OCI-LY7 (cell line): ENCODE results near the gene RPL35. TPM values are rescaled to one million over a fixed set of nuclear protein-coding genes. Genes with fewer than 3 reads are reported as not detected.
A peak's percentile ranks its signal among the peaks of the same experiment; 100 is the strongest.

Experiments used
- BruUV-seq: library from RNA; stranded (reverse); fragments of 400-500 nt; replicated peaks from 2 replicates; lab custom pipeline; 2021; lab: Mats Ljungman, UMichigan
- CTCF ChIA-PET: fragments of 300-600 bp; sonication (Branson Sonifier 250); formaldehyde crosslinking; loops from one replicate; lab custom pipeline; 2022; ENCODE audit warnings: antibody characterized with exemption; ENCODE audit not compliant: unreplicated experiment; lab: Charles Lee
- POLR2A ChIA-PET: fragments of 300-600 bp; sonication (Branson Sonifier 250); formaldehyde crosslinking; loops from one replicate; lab custom pipeline; 2022; ENCODE audit warnings: antibody characterized with exemption; lab: Charles Lee
- DNase-seq: peaks from one replicate; pipeline ENCODE4 v3.0.0-alpha.2; 2015; ENCODE audit warnings: low spot score
- H2AFZ ChIP-seq: fragments of 200-600 bp; sonication (generic), shearing (Covaris generic); 2 replicates; pipeline ENCODE4 v1.6.1; 2014; ENCODE audit warnings: mild to moderate bottlenecking, antibody characterized with exemption, low read length, moderate library complexity
- H3K27ac ChIP-seq: fragments of 200-600 bp; sonication (generic); 2 replicates; pipeline ENCODE4 v1.5.1; 2014; ENCODE audit warnings: mixed run types, low read depth, mild to moderate bottlenecking, moderate library complexity, low read length, inconsistent platforms; ENCODE audit not compliant: poor library complexity, severe bottlenecking
- H3K36me3 ChIP-seq: fragments of 200-600 bp; sonication (generic); 2 replicates; pipeline ENCODE4 v1.6.1; 2014; ENCODE audit warnings: mild to moderate bottlenecking, antibody characterized with exemption, low read length, moderate library complexity, mixed read lengths; ENCODE audit not compliant: insufficient read depth
- H3K4me1 ChIP-seq: fragments of 200-600 bp; sonication (generic); 2 replicates; pipeline ENCODE4 v1.5.1; 2014; ENCODE audit warnings: mild to moderate bottlenecking, low read length; ENCODE audit not compliant: insufficient read depth, poor library complexity, severe bottlenecking
- H3K4me2 ChIP-seq: fragments of 200-600 bp; sonication (generic); 2 replicates; pipeline ENCODE4 v1.6.1; 2014; ENCODE audit warnings: mild to moderate bottlenecking, low read length
- H3K4me3 ChIP-seq: fragments of 200-600 bp; sonication (generic); 2 replicates; pipeline ENCODE4 v1.5.1; 2014; ENCODE audit warnings: mild to moderate bottlenecking, low read depth, low read length; ENCODE audit not compliant: poor library complexity, severe bottlenecking
- H3K79me2 ChIP-seq: fragments of 200-600 bp; sonication (generic); 2 replicates; pipeline ENCODE4 v1.6.1; 2016; ENCODE audit warnings: low read depth, mild to moderate bottlenecking, low read length, moderate library complexity, mixed read lengths; ENCODE audit not compliant: insufficient read depth
- H3K9me2 ChIP-seq: fragments of 200-600 bp; sonication (generic); 2 replicates; pipeline ENCODE4 v1.6.1; 2016; ENCODE audit warnings: mild to moderate bottlenecking, low read length, mixed read lengths; ENCODE audit not compliant: insufficient read depth
- H3K9me3 ChIP-seq: fragments of 200-600 bp; sonication (generic); 2 replicates; pipeline ENCODE4 v1.6.1; 2014; ENCODE audit warnings: mild to moderate bottlenecking, mixed run types, low read length, mixed read lengths
- H4K20me1 ChIP-seq: fragments of 200-600 bp; sonication (generic); 2 replicates; pipeline ENCODE4 v1.6.1; 2014; ENCODE audit warnings: mild to moderate bottlenecking, antibody characterized with exemption, low read length, moderate library complexity, mixed read lengths; ENCODE audit not compliant: insufficient read depth
- EZH2phosphoT487 ChIP-seq: fragments of 200-600 bp; sonication (generic); IDR thresholded peaks from 2 replicates; pipeline ENCODE4 v1.6.1; 2018; ENCODE audit warnings: low read depth, borderline replicate concordance, mild to moderate bottlenecking, mixed run types, antibody characterized with exemption, low read length, moderate library complexity, mixed read lengths
- intact Hi-C: fragments of 100-400 bp; cut with micrococcal nuclease; formaldehyde crosslinking; loops from one replicate; pipeline ENCODE4 v1.10.0; 2022; ENCODE audit not compliant: unreplicated experiment
- total RNA-seq, 2 experiments: library from RNA; depleted of rRNA in 1 of 2; stranded (reverse); fragments of >200 nt in 1 of 2; shearing (Covaris generic) in 1 of 2; gene quantifications; 2 replicates each; pipeline ENCODE4 v1.2.3, GENCODE V29; 2014 to 2022
- TF ChIP-seq, protein P1 (sequence below): fragments of 200-600 bp; sonication (generic); conservative IDR thresholded peaks from 2 replicates; pipeline ENCODE4 v1.5.1; 2014; ENCODE audit warnings: mild to moderate bottlenecking, antibody characterized with exemption, low read length, moderate library complexity, mixed read lengths

Gene RPL35
- total RNA-seq, 2 experiments from 2014 or later = 1,713 to 6,190 TPM

DNA sequence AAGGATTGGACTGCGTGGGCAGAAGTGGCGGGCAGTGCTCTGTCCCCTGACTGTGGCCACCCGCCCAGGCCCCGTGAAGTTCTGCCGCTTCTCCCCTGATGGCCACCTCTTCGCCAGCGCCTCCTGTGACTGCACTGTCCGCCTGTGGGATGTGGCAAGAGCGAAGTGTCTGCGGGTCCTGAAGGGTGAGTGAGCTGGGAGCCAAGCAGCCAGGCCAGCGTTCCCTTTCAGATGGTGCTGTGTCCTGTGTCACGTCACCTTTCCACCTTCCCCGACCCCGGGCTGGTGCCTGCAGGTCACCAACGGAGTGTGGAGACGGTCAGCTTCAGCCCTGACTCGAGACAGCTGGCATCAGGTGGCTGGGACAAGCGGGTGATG, 6.2 kb downstream of the RPL35 start:
- H3K9me2 ChIP-seq = no peaks in the 10 kb centered on the region
- no peak overlapping the region for H2AFZ ChIP-seq
- H3K4me1 ChIP-seq = peaks cover 31% of the 10 kb centered on the region
- DNase-seq = no peak
- POLR2A ChIA-PET = no interaction called here
- no peak overlapping the region for H3K4me3 ChIP-seq
- CTCF ChIA-PET = no interaction called here
- intact Hi-C loops = loop anchor here (10.0 kb wide), 1 partner anchor 519 kb away; no protein-coding TSS in a partner anchor
- no peak overlapping the region for H3K4me2 ChIP-seq
- H3K79me2 ChIP-seq = peaks cover 19% of the 10 kb centered on the region
- BruUV-seq = no TSS peak
- no peaks in the 10 kb centered on the region for H3K9me3 ChIP-seq
- H3K36me3 ChIP-seq = peaks cover 46% of the 10 kb centered on the region
- TF ChIP-seq EZH2phosphoT487 = no peak
- TF ChIP-seq, protein P1, sequence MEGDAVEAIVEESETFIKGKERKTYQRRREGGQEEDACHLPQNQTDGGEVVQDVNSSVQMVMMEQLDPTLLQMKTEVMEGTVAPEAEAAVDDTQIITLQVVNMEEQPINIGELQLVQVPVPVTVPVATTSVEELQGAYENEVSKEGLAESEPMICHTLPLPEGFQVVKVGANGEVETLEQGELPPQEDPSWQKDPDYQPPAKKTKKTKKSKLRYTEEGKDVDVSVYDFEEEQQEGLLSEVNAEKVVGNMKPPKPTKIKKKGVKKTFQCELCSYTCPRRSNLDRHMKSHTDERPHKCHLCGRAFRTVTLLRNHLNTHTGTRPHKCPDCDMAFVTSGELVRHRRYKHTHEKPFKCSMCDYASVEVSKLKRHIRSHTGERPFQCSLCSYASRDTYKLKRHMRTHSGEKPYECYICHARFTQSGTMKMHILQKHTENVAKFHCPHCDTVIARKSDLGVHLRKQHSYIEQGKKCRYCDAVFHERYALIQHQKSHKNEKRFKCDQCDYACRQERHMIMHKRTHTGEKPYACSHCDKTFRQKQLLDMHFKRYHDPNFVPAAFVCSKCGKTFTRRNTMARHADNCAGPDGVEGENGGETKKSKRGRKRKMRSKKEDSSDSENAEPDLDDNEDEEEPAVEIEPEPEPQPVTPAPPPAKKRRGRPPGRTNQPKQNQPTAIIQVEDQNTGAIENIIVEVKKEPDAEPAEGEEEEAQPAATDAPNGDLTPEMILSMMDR = no peak
- H4K20me1 ChIP-seq = peaks cover 18% of the 10 kb centered on the region
- no peak overlapping the region for H3K27ac ChIP-seq

DNA sequence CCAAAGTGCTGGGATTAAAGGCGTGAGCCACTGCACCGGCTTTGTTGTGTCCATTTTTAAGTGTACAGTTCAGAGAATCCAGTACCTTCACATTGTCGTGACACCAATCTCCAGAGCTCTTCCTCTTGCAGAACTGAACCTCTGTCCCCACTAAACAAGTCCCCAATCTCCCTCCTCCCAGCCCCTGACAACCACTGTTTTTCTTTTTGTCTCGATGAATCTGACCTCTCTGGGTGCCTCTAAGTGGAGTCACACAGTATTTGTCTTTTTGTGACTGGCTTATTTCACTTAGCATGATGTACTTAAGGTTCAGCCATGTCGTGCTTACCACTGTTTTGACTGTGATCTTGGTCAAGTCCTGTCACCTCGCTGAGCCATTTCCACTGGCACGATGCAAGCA, 6.9 kb downstream of the RPL35 start:
- peaks cover 12% of the 10 kb centered on the region for H3K79me2 ChIP-seq
- no TSS peak for BruUV-seq
- no peaks in the 10 kb centered on the region for H3K9me2 ChIP-seq
- H3K4me3 ChIP-seq = no peak overlapping the region
- no peak for TF ChIP-seq EZH2phosphoT487
- TF ChIP-seq, protein P1 = no peak
- peaks cover 38% of the 10 kb centered on the region for H3K36me3 ChIP-seq
- H3K4me2 ChIP-seq = no peak overlapping the region
- CTCF ChIA-PET = no interaction called here
- H2AFZ ChIP-seq = no peak overlapping the region
- peaks cover 11% of the 10 kb centered on the region for H4K20me1 ChIP-seq
- H3K4me1 ChIP-seq = peaks cover 23% of the 10 kb centered on the region
- H3K9me3 ChIP-seq = no peaks in the 10 kb centered on the region
- intact Hi-C loops = loop anchor here (5.0 to 10.0 kb wide), 2 partner anchors 143 to 520 kb away; no protein-coding TSS in a partner anchor
- DNase-seq = no peak
- POLR2A ChIA-PET = no interaction called here
- H3K27ac ChIP-seq = peak overlapping the region; percentile 21

DNA sequence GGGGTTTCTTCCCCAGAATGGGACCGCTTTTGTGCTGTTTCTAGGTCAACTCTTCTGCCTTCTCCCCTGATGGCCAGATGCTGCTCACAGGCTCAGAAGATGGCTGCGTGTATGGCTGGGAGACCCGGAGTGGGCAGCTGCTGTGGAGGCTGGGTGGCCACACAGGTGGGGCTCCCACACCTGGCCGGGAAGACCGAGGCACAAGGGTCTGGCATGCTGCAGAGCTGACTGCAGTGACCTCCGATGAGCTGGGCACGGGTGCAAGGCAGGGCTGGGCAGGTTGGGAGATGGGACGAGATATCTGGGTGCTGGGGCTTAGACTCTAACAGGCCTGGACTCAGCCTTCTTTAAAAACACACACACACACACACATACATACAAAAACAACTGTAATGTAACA, 7.6 kb downstream of the RPL35 start:
- intact Hi-C loops = loop anchor here (5.0 to 10.0 kb wide), 2 partner anchors 142 to 521 kb away; no protein-coding TSS in a partner anchor
- no peak overlapping the region for H2AFZ ChIP-seq
- H3K36me3 ChIP-seq = peaks cover 32% of the 10 kb centered on the region
- peaks cover 4% of the 10 kb centered on the region for H4K20me1 ChIP-seq
- H3K79me2 ChIP-seq = peaks cover 5% of the 10 kb centered on the region
- peaks cover 17% of the 10 kb centered on the region for H3K4me1 ChIP-seq
- DNase-seq = no peak
- ChIA-PET POLR2A (no interaction called here), CTCF (interaction anchor here (1.1 kb wide), 1 partner anchor 80 kb away, joined by 5 read pairs; no protein-coding TSS in a partner anchor)
- no peak overlapping the region for H3K27ac ChIP-seq
- H3K4me3 ChIP-seq = no peak overlapping the region
- H3K4me2 ChIP-seq = no peak overlapping the region
- BruUV-seq = no TSS peak
- H3K9me3 ChIP-seq = no peaks in the 10 kb centered on the region
- TF ChIP-seq EZH2phosphoT487 = no peak
- H3K9me2 ChIP-seq = no peaks in the 10 kb centered on the region
